ENCODE data around the gene ALPP.

The ALPP gene

GRCh38 chr2:232410238-232410900 lies 31.8 kb downstream of the ALPP start:
- H3K9me3 ChIP-seq (ENCODE audit: insufficient read depth, low read length): no peaks in the 10 kb centered on the region
- no peaks in the 10 kb centered on the region for H3K27me3 ChIP-seq (ENCODE audit: insufficient read depth, insufficient read length)
- H3K4me3 ChIP-seq (ENCODE audit: insufficient read length, low read depth): no peak overlapping the region
- peak overlapping the region; percentile 6 for H3K9ac ChIP-seq (ENCODE audit: insufficient read length, low read depth)
- peaks cover 14% of the 10 kb centered on the region for H3K4me1 ChIP-seq (ENCODE audit: insufficient read depth, insufficient read length)
- peaks cover 2% of the 10 kb centered on the region for H3K36me3 ChIP-seq (ENCODE audit: insufficient read depth, insufficient read length, low read length)
- no peak for TF ChIP-seq SUZ12 (IDR thresholded peaks at IDR 0.05; ENCODE audit: extremely low read depth, insufficient read depth, insufficient read length)
- TF ChIP-seq ZNF274 (IDR thresholded peaks at IDR 0.05; ENCODE audit: low read depth, low read length): no peak
- TF ChIP-seq YY1 (IDR thresholded peaks at IDR 0.05; ENCODE audit: insufficient read depth, insufficient read length): no peak
- DNase-seq (ENCODE audit: low read depth, low spot score): no peak

GRCh38 chr2:232411901-232412629 lies 33.5 kb downstream of the ALPP start:
- Histone ChIP-seq H3K4me1 (ENCODE audit: insufficient read depth, insufficient read length) (peaks cover 14% of the 10 kb centered on the region), H3K9ac (ENCODE audit: insufficient read length, low read depth) (no peak overlapping the region), H3K27me3 (ENCODE audit: insufficient read depth, insufficient read length) (no peaks in the 10 kb centered on the region), H3K9me3 (ENCODE audit: insufficient read depth, low read length) (no peaks in the 10 kb centered on the region), H3K36me3 (ENCODE audit: insufficient read depth, insufficient read length, low read length) (peaks cover 9% of the 10 kb centered on the region), H3K4me3 (ENCODE audit: insufficient read length, low read depth) (no peak overlapping the region)
- TF ChIP-seq SUZ12 (IDR thresholded peaks at IDR 0.05; ENCODE audit: extremely low read depth, insufficient read depth, insufficient read length): no peak
- TF ChIP-seq ZNF274 (IDR thresholded peaks at IDR 0.05; ENCODE audit: low read depth, low read length): no peak
- TF ChIP-seq YY1 (IDR thresholded peaks at IDR 0.05; ENCODE audit: insufficient read depth, insufficient read length): no peak
- DNase-seq (ENCODE audit: low read depth, low spot score): no peak

- Histone ChIP-seq H3K9me3 (ENCODE audit: insufficient read depth, low read length) (no peaks in the 10 kb centered on the region), H3K4me1 (ENCODE audit: insufficient read depth, insufficient read length) (peaks cover 11% of the 10 kb centered on the region), H3K9ac (ENCODE audit: insufficient read length, low read depth) (no peak overlapping the region), H3K4me3 (ENCODE audit: insufficient read length, low read depth) (no peak overlapping the region), H3K27me3 (ENCODE audit: insufficient read depth, insufficient read length) (no peaks in the 10 kb centered on the region), H3K36me3 (ENCODE audit: insufficient read depth, insufficient read length, low read length) (peaks cover 9% of the 10 kb centered on the region)
- DNase-seq (ENCODE audit: low read depth, low spot score): no peak
- TF ChIP-seq ZNF274 (IDR thresholded peaks at IDR 0.05; ENCODE audit: low read depth, low read length) (no peak), SUZ12 (IDR thresholded peaks at IDR 0.05; ENCODE audit: extremely low read depth, insufficient read depth, insufficient read length) (no peak), YY1 (IDR thresholded peaks at IDR 0.05; ENCODE audit: insufficient read depth, insufficient read length) (no peak)
Measured at GRCh38 chr2:232412986-232413385, 34.4 kb downstream of the ALPP start.

- Histone ChIP-seq H3K9ac (ENCODE audit: insufficient read length, low read depth) (no peak overlapping the region), H3K27me3 (ENCODE audit: insufficient read depth, insufficient read length) (peaks cover 16% of the 10 kb centered on the region), H3K36me3 (ENCODE audit: insufficient read depth, insufficient read length, low read length) (peaks cover 12% of the 10 kb centered on the region), H3K4me3 (ENCODE audit: insufficient read length, low read depth) (no peak overlapping the region), H3K4me1 (ENCODE audit: insufficient read depth, insufficient read length) (peaks cover 29% of the 10 kb centered on the region), H3K9me3 (ENCODE audit: insufficient read depth, low read length) (no peaks in the 10 kb centered on the region)
- no peak for DNase-seq (ENCODE audit: low read depth, low spot score)
- TF ChIP-seq ZNF274 (IDR thresholded peaks at IDR 0.05; ENCODE audit: low read depth, low read length) (no peak), YY1 (IDR thresholded peaks at IDR 0.05; ENCODE audit: insufficient read depth, insufficient read length) (no peak), SUZ12 (IDR thresholded peaks at IDR 0.05; ENCODE audit: extremely low read depth, insufficient read depth, insufficient read length) (no peak)
Measured at GRCh38 chr2:232415138-232415690, 36.7 kb downstream of the ALPP start.

- no peak for DNase-seq (ENCODE audit: low read depth, low spot score)
- Histone ChIP-seq H3K4me3 (ENCODE audit: insufficient read length, low read depth) (no peak overlapping the region), H3K9ac (ENCODE audit: insufficient read length, low read depth) (no peak overlapping the region), H3K4me1 (ENCODE audit: insufficient read depth, insufficient read length) (peaks cover 24% of the 10 kb centered on the region), H3K36me3 (ENCODE audit: insufficient read depth, insufficient read length, low read length) (peaks cover 12% of the 10 kb centered on the region), H3K27me3 (ENCODE audit: insufficient read depth, insufficient read length) (peaks cover 24% of the 10 kb centered on the region), H3K9me3 (ENCODE audit: insufficient read depth, low read length) (no peaks in the 10 kb centered on the region)
- no peak for TF ChIP-seq SUZ12 (IDR thresholded peaks at IDR 0.05; ENCODE audit: extremely low read depth, insufficient read depth, insufficient read length)
- TF ChIP-seq ZNF274 (IDR thresholded peaks at IDR 0.05; ENCODE audit: low read depth, low read length): no peak
- no peak for TF ChIP-seq YY1 (IDR thresholded peaks at IDR 0.05; ENCODE audit: insufficient read depth, insufficient read length)
Measured at GRCh38 chr2:232415736-232416520, 37.4 kb downstream of the ALPP start.

GRCh38 chr2:232416521-232417470 lies 38.2 kb downstream of the ALPP start:
- DNase-seq (ENCODE audit: low read depth, low spot score): no peak
- no peak overlapping the region for H3K4me3 ChIP-seq (ENCODE audit: insufficient read length, low read depth)
- peaks cover 31% of the 10 kb centered on the region for H3K27me3 ChIP-seq (ENCODE audit: insufficient read depth, insufficient read length)
- peaks cover 12% of the 10 kb centered on the region for H3K36me3 ChIP-seq (ENCODE audit: insufficient read depth, insufficient read length, low read length)
- peaks cover 27% of the 10 kb centered on the region for H3K4me1 ChIP-seq (ENCODE audit: insufficient read depth, insufficient read length)
- H3K9ac ChIP-seq (ENCODE audit: insufficient read length, low read depth): no peak overlapping the region
- no peak for TF ChIP-seq ZNF274 (IDR thresholded peaks at IDR 0.05; ENCODE audit: low read depth, low read length)
- no peak for TF ChIP-seq YY1 (IDR thresholded peaks at IDR 0.05; ENCODE audit: insufficient read depth, insufficient read length)
- TF ChIP-seq SUZ12 (IDR thresholded peaks at IDR 0.05; ENCODE audit: extremely low read depth, insufficient read depth, insufficient read length): no peak
- no peaks in the 10 kb centered on the region for H3K9me3 ChIP-seq (ENCODE audit: insufficient read depth, low read length)

All from NT2/D1 (cell line).